ENCODE results near the gene EXOC3L2. TPM values are rescaled to one million over a fixed set of nuclear protein-coding genes. Genes with fewer than 3 reads are reported as not detected.
A peak's percentile ranks its signal among the peaks of the same experiment; 100 is the strongest.

Gene EXOC3L2
- total and polyA plus RNA-seq, 10 of the 15 experiments (the other 5 are each of a cell fraction or from before 2014, with no cell fraction given), result not detected

DNA sequence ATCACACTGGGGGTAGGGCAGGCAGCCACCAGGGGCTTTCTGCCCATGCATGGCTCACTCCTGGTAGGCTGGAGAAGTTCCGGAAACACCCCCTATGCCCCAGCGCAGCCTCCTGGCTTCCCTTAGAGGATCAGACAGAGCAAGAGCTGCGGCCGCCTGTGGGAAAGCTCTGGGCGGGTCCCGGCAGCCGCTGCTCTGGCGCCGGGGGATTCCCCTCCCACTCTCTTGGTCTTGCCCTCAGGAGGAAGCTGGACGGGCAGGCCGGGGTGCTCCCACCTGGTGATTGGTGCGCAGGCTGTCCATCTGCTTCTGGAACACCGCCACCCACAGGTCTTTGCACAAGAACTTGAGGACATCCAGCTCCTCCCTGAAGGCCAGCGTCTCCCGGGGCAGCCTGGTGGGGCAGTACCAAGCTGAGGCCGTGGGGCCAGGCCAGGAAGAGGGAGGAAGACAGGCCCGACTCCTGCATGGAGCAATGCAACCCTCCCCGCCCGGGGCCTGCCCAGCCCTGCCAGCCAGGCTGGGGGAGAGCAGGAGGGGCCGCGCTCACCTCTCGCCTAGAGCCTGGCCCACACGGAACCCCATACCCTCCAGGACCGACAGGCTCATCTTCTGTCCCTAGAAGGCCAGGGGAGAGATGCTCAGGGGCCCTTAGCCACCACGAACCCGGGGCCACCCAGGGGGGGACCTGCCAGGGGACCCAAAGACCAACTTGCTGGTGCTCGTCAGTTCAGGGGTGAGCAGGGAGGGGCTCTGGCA, 80.5 kb downstream of the EXOC3L2 start (continued):
- TF ChIP-seq EP300 (IDR thresholded peaks at IDR 0.05; ENCODE audit: borderline replicate concordance in 1 of 2, control insufficient read depth in 1 of 2, low read depth in 2 of 2, low read length in 2 of 2), result no peak
- TF ChIP-seq IKZF2 (IDR thresholded peaks at IDR 0.05), result peak; percentile 41; a peak in 2 of 4 replicates
- TF ChIP-seq SMAD1 (IDR thresholded peaks at IDR 0.05; ENCODE audit: low read depth, partially characterized antibody), result no peak
- TF ChIP-seq SREBF1 (IDR thresholded peaks at IDR 0.05; ENCODE audit: low read length), result no peak
- TF ChIP-seq E2F4 (IDR thresholded peaks at IDR 0.05; ENCODE audit: low read depth, low read length), result no peak
- no peak for TF ChIP-seq FOXM1 (IDR thresholded peaks at IDR 0.05; ENCODE audit: low read depth, low read length)
- TF ChIP-seq CUX1 (IDR thresholded peaks at IDR 0.05; ENCODE audit: insufficient replicate concordance, low read depth, low read length), result no peak
- peak; percentile 95 for TF ChIP-seq PKNOX1 (IDR thresholded peaks at IDR 0.05)
- peak; percentile 73; the same call in 1 of the 2 replicates for TF ChIP-seq NFYB (IDR thresholded peaks at IDR 0.05; ENCODE audit: insufficient read depth, low read depth, low read length)
- TF ChIP-seq ZNF622 (IDR thresholded peaks at IDR 0.05), result no peak
- TF ChIP-seq, protein P1, sequence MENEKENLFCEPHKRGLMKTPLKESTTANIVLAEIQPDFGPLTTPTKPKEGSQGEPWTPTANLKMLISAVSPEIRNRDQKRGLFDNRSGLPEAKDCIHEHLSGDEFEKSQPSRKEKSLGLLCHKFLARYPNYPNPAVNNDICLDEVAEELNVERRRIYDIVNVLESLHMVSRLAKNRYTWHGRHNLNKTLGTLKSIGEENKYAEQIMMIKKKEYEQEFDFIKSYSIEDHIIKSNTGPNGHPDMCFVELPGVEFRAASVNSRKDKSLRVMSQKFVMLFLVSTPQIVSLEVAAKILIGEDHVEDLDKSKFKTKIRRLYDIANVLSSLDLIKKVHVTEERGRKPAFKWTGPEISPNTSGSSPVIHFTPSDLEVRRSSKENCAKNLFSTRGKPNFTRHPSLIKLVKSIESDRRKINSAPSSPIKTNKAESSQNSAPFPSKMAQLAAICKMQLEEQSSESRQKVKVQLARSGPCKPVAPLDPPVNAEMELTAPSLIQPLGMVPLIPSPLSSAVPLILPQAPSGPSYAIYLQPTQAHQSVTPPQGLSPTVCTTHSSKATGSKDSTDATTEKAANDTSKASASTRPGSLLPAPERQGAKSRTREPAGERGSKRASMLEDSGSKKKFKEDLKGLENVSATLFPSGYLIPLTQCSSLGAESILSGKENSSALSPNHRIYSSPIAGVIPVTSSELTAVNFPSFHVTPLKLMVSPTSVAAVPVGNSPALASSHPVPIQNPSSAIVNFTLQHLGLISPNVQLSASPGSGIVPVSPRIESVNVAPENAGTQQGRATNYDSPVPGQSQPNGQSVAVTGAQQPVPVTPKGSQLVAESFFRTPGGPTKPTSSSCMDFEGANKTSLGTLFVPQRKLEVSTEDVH (IDR thresholded peaks at IDR 0.05; ENCODE audit: low read depth, partially characterized antibody), result no peak
- no peak for TF ChIP-seq POLR2AphosphoS5 (IDR thresholded peaks at IDR 0.05; ENCODE audit: low read length)
- TF ChIP-seq SMC3 (IDR thresholded peaks at IDR 0.05; ENCODE audit: borderline replicate concordance, low read length), result no peak
- peak; percentile 47; the same call in 1 of the 2 replicates for TF ChIP-seq NBN (IDR thresholded peaks at IDR 0.05)
- TF ChIP-seq LARP7 (IDR thresholded peaks at IDR 0.05), result no peak
- TF ChIP-seq TCF3 (IDR thresholded peaks at IDR 0.05; ENCODE audit: borderline replicate concordance, insufficient read depth, low read depth, low read length), result no peak
- TF ChIP-seq MYC (IDR thresholded peaks at IDR 0.05; ENCODE audit: insufficient read depth, insufficient read length, insufficient replicate concordance, low read length, severe bottlenecking), result no peak
- TF ChIP-seq POLR2A (IDR thresholded peaks at IDR 0.05; ENCODE audit: low read depth, low read length), result no peak
- no peak for TF ChIP-seq RAD21 (IDR thresholded peaks at IDR 0.05; ENCODE audit: insufficient read depth, low read depth, low read length)

Data from GM12878 (cell line).